Measurements from ENCODE around the gene ATF7.

The ATF7 gene

GRCh38 chr12:53625946-53626701 is at the start of gene ATF7:
ATF7 (minus strand) TSS chr12:53626382; CDS start chr12:53601000, 25,382 bp downstream.
- Histone ChIP-seq H3K4me3 (ENCODE audit: low read length) (peak within 1 kb of the TSS; percentile 96), H3K9ac (ENCODE audit: low read length) (peak within 1 kb of the TSS; percentile 90), H3K27me3 (ENCODE audit: control insufficient read depth, insufficient read depth, low read length) (no peaks in the 10 kb centered on the region), H3K36me3 (ENCODE audit: control insufficient read depth, insufficient read depth, low read length) (no peaks in the 10 kb centered on the region), H3K4me1 (ENCODE audit: control insufficient read depth, insufficient read depth, low read length) (peaks cover 9% of the 10 kb centered on the region), H3K27ac (ENCODE audit: low read depth, low read length) (peak within 1 kb of the TSS; percentile 97)

- Histone ChIP-seq H3K27me3 (ENCODE audit: control insufficient read depth, insufficient read depth, low read length) (no peaks in the 10 kb centered on the region), H3K27ac (ENCODE audit: low read depth, low read length) (peak overlapping the region; percentile 93), H3K4me1 (ENCODE audit: control insufficient read depth, insufficient read depth, low read length) (peaks cover 24% of the 10 kb centered on the region), H3K36me3 (ENCODE audit: control insufficient read depth, insufficient read depth, low read length) (peaks cover 12% of the 10 kb centered on the region), H3K4me3 (ENCODE audit: low read length) (peak overlapping the region; percentile 99), H3K9ac (ENCODE audit: low read length) (peak overlapping the region; percentile 60)
These were observed 49.0 kb upstream of the ATF7 start for GRCh38 chr12:53674977-53675700.

- Histone ChIP-seq H3K36me3 (ENCODE audit: control insufficient read depth, insufficient read depth, low read length) (peaks cover 29% of the 10 kb centered on the region), H3K4me3 (ENCODE audit: low read length) (no peak overlapping the region), H3K9ac (ENCODE audit: low read length) (no peak overlapping the region), H3K27ac (ENCODE audit: low read depth, low read length) (no peak overlapping the region), H3K27me3 (ENCODE audit: control insufficient read depth, insufficient read depth, low read length) (no peaks in the 10 kb centered on the region), H3K4me1 (ENCODE audit: control insufficient read depth, insufficient read depth, low read length) (peaks cover 10% of the 10 kb centered on the region)
These were observed 44.8 kb upstream of the ATF7 start for GRCh38 chr12:53670971-53671370.

- Histone ChIP-seq H3K36me3 (ENCODE audit: control insufficient read depth, insufficient read depth, low read length) (peaks cover 34% of the 10 kb centered on the region), H3K9ac (ENCODE audit: low read length) (no peak overlapping the region), H3K4me3 (ENCODE audit: low read length) (no peak overlapping the region), H3K27ac (ENCODE audit: low read depth, low read length) (no peak overlapping the region), H3K4me1 (ENCODE audit: control insufficient read depth, insufficient read depth, low read length) (peaks cover 10% of the 10 kb centered on the region), H3K27me3 (ENCODE audit: control insufficient read depth, insufficient read depth, low read length) (no peaks in the 10 kb centered on the region)
These were observed 44.1 kb upstream of the ATF7 start for GRCh38 chr12:53670308-53670707.

- peaks cover 2% of the 10 kb centered on the region for H3K4me1 ChIP-seq (ENCODE audit: control insufficient read depth, insufficient read depth, low read length)
- H3K9ac ChIP-seq (ENCODE audit: low read length): no peak overlapping the region
- H3K27me3 ChIP-seq (ENCODE audit: control insufficient read depth, insufficient read depth, low read length): no peaks in the 10 kb centered on the region
- no peak overlapping the region for H3K4me3 ChIP-seq (ENCODE audit: low read length)
- H3K36me3 ChIP-seq (ENCODE audit: control insufficient read depth, insufficient read depth, low read length): peaks cover 44% of the 10 kb centered on the region
- H3K27ac ChIP-seq (ENCODE audit: low read depth, low read length): no peak overlapping the region
These were observed 40.9 kb upstream of the ATF7 start for GRCh38 chr12:53667080-53667479.

- H3K4me1 ChIP-seq (ENCODE audit: control insufficient read depth, insufficient read depth, low read length): peaks cover 4% of the 10 kb centered on the region
- H3K4me3 ChIP-seq (ENCODE audit: low read length): no peak overlapping the region
- no peaks in the 10 kb centered on the region for H3K27me3 ChIP-seq (ENCODE audit: control insufficient read depth, insufficient read depth, low read length)
- no peak overlapping the region for H3K27ac ChIP-seq (ENCODE audit: low read depth, low read length)
- H3K36me3 ChIP-seq (ENCODE audit: control insufficient read depth, insufficient read depth, low read length): peaks cover 36% of the 10 kb centered on the region
- H3K9ac ChIP-seq (ENCODE audit: low read length): no peak overlapping the region
These were observed 38.8 kb upstream of the ATF7 start for GRCh38 chr12:53664936-53665335.

GRCh38 chr12:53664191-53664590 is 38.0 kb upstream of the ATF7 start:
- H3K27me3 ChIP-seq (ENCODE audit: control insufficient read depth, insufficient read depth, low read length): no peaks in the 10 kb centered on the region
- no peak overlapping the region for H3K27ac ChIP-seq (ENCODE audit: low read depth, low read length)
- peaks cover 11% of the 10 kb centered on the region for H3K4me1 ChIP-seq (ENCODE audit: control insufficient read depth, insufficient read depth, low read length)
- H3K4me3 ChIP-seq (ENCODE audit: low read length): no peak overlapping the region
- peaks cover 29% of the 10 kb centered on the region for H3K36me3 ChIP-seq (ENCODE audit: control insufficient read depth, insufficient read depth, low read length)
- H3K9ac ChIP-seq (ENCODE audit: low read length): no peak overlapping the region

- H3K36me3 ChIP-seq (ENCODE audit: control insufficient read depth, insufficient read depth, low read length): peaks cover 11% of the 10 kb centered on the region
- H3K27me3 ChIP-seq (ENCODE audit: control insufficient read depth, insufficient read depth, low read length): no peaks in the 10 kb centered on the region
- H3K27ac ChIP-seq (ENCODE audit: low read depth, low read length): peak overlapping the region; percentile 93
- peak overlapping the region; percentile 26 for H3K4me3 ChIP-seq (ENCODE audit: low read length)
- peaks cover 22% of the 10 kb centered on the region for H3K4me1 ChIP-seq (ENCODE audit: control insufficient read depth, insufficient read depth, low read length)
- no peak overlapping the region for H3K9ac ChIP-seq (ENCODE audit: low read length)
These were observed 33.9 kb upstream of the ATF7 start for GRCh38 chr12:53660041-53660440.

GRCh38 chr12:53659571-53659981 is 33.4 kb upstream of the ATF7 start:
- Histone ChIP-seq H3K36me3 (ENCODE audit: control insufficient read depth, insufficient read depth, low read length) (peaks cover 6% of the 10 kb centered on the region), H3K27ac (ENCODE audit: low read depth, low read length) (peak overlapping the region; percentile 93), H3K27me3 (ENCODE audit: control insufficient read depth, insufficient read depth, low read length) (no peaks in the 10 kb centered on the region), H3K4me3 (ENCODE audit: low read length) (peak overlapping the region; percentile 34), H3K4me1 (ENCODE audit: control insufficient read depth, insufficient read depth, low read length) (peaks cover 22% of the 10 kb centered on the region), H3K9ac (ENCODE audit: low read length) (no peak overlapping the region)

GRCh38 chr12:53659011-53659551 is 32.9 kb upstream of the ATF7 start:
- H3K4me1 ChIP-seq (ENCODE audit: control insufficient read depth, insufficient read depth, low read length): peaks cover 22% of the 10 kb centered on the region
- peak overlapping the region; percentile 93 for H3K27ac ChIP-seq (ENCODE audit: low read depth, low read length)
- no peak overlapping the region for H3K9ac ChIP-seq (ENCODE audit: low read length)
- H3K4me3 ChIP-seq (ENCODE audit: low read length): peak overlapping the region; percentile 34
- H3K36me3 ChIP-seq (ENCODE audit: control insufficient read depth, insufficient read depth, low read length): peaks cover 2% of the 10 kb centered on the region
- no peaks in the 10 kb centered on the region for H3K27me3 ChIP-seq (ENCODE audit: control insufficient read depth, insufficient read depth, low read length)

- Histone ChIP-seq H3K27me3 (ENCODE audit: control insufficient read depth, insufficient read depth, low read length) (no peaks in the 10 kb centered on the region), H3K9ac (ENCODE audit: low read length) (no peak overlapping the region), H3K4me1 (ENCODE audit: control insufficient read depth, insufficient read depth, low read length) (peaks cover 22% of the 10 kb centered on the region), H3K27ac (ENCODE audit: low read depth, low read length) (peak overlapping the region; percentile 34), H3K36me3 (ENCODE audit: control insufficient read depth, insufficient read depth, low read length) (no peaks in the 10 kb centered on the region), H3K4me3 (ENCODE audit: low read length) (no peak overlapping the region)
These were observed 30.9 kb upstream of the ATF7 start for GRCh38 chr12:53657041-53657440.

GRCh38 chr12:53653595-53653994 is 27.4 kb upstream of the ATF7 start:
- Histone ChIP-seq H3K27ac (ENCODE audit: low read depth, low read length) (no peak overlapping the region), H3K9ac (ENCODE audit: low read length) (no peak overlapping the region), H3K4me3 (ENCODE audit: low read length) (no peak overlapping the region)

More at GRCh38 chr12:53653595-53653994, 27.4 kb upstream of the ATF7 start:
- Histone ChIP-seq H3K4me1 (ENCODE audit: control insufficient read depth, insufficient read depth, low read length) (peaks cover 5% of the 10 kb centered on the region), H3K36me3 (ENCODE audit: control insufficient read depth, insufficient read depth, low read length) (no peaks in the 10 kb centered on the region), H3K27me3 (ENCODE audit: control insufficient read depth, insufficient read depth, low read length) (no peaks in the 10 kb centered on the region)

All from rectal smooth muscle tissue (tissue), 1 donor.